GM12878 (cell line): Measurements from ENCODE around the gene CD83. TPM values are rescaled to one million over a fixed set of nuclear protein-coding genes. Genes with fewer than 3 reads are reported as not detected.

Experiments used
- ATAC-seq: fragments of 200-7000 bp; cut with Tn5 transposase; 3 replicates; pipeline ENCODE4 v1.9.1; 2020; ENCODE audit warnings: mild to moderate bottlenecking, moderate library complexity
- BruUV-seq: library from RNA; stranded (reverse); fragments of 400-500 nt; replicated peaks from 2 replicates; lab custom pipeline; 2021; lab: Mats Ljungman, UMichigan
- CTCF ChIA-PET: fragments of 300-600 bp; sonication (Branson Sonifier 250); formaldehyde crosslinking; extraction: SDS; loops from one replicate; lab custom pipeline; 2021; ENCODE audit warnings: inconsistent platforms; lab: Yijun Ruan, JAX
- POLR2A ChIA-PET: fragments of 350-600 bp; formaldehyde crosslinking; extraction: SDS; loops from one replicate; lab custom pipeline; 2021; ENCODE audit warnings: inconsistent platforms; lab: Charles Lee
- RAD21 ChIA-PET: fragments of 300-600 bp; sonication (Branson Sonifier 250); formaldehyde crosslinking; loops from one replicate; lab custom pipeline; 2023; ENCODE audit warnings: antibody characterized with exemption; ENCODE audit not compliant: unreplicated experiment; lab: Charles Lee
- SMC1A ChIA-PET: fragments of 300-600 bp; sonication (Branson Sonifier 250); formaldehyde crosslinking; loops from one replicate; lab custom pipeline; 2023; ENCODE audit not compliant: unreplicated experiment, uncharacterized antibody; lab: Charles Lee
- DNase-seq: peaks from one replicate; pipeline ENCODE4 v3.0.0-alpha.2; 2011; ENCODE audit warnings: low read depth, low spot score
- FAIRE-seq: peaks from 3 replicates; lab custom pipeline; 2011; peaks lifted over from hg19 to GRCh38; lab: Jason Lieb, UNC
- H2AFZ ChIP-seq: 2 replicates; pipeline ENCODE4 v1.6.0; 2011; ENCODE audit warnings: low read depth, low read length, control low read depth; ENCODE audit not compliant: control insufficient read depth
- H3K27ac ChIP-seq: 2 replicates; pipeline ENCODE4 v1.5.1; 2011; ENCODE audit warnings: control low read depth; ENCODE audit not compliant: control insufficient read depth, insufficient read depth
- H3K27me3 ChIP-seq, 2 experiments: replicated peaks in 1 of 2; 2 replicates each; pipeline versions ENCODE4 v1.6.0 to v1.6.1; 2011; ENCODE audit warnings: low read length in 1 of 2; ENCODE audit not compliant: control insufficient read depth in 2 of 2, insufficient read depth in 2 of 2
- H3K36me3 ChIP-seq, 2 experiments: 2 replicates each; pipeline ENCODE4 v1.5.1; 2011; ENCODE audit warnings: low read length in 1 of 2; ENCODE audit not compliant: control insufficient read depth in 2 of 2, insufficient read depth in 2 of 2
- H3K4me1 ChIP-seq: 2 replicates; pipeline ENCODE4 v1.6.1; 2011; ENCODE audit warnings: mild to moderate bottlenecking, low read length, moderate library complexity, mixed read lengths; ENCODE audit not compliant: control insufficient read depth, insufficient read depth
- H3K4me2 ChIP-seq: 2 replicates; pipeline ENCODE4 v1.6.0; 2011; ENCODE audit warnings: control low read depth; ENCODE audit not compliant: control insufficient read depth, insufficient read depth
- H3K4me3 ChIP-seq: fragments of 200-600 bp; sonication (generic); 2 replicates; pipeline ENCODE4 v1.5.1; 2016
- H3K79me2 ChIP-seq: 2 replicates; pipeline ENCODE4 v1.6.0; 2011; ENCODE audit warnings: low read length; ENCODE audit not compliant: control insufficient read depth, insufficient read depth
- H3K9ac ChIP-seq: 2 replicates; pipeline ENCODE4 v1.8.0; 2011; ENCODE audit warnings: low read length, control low read depth, mixed read lengths; ENCODE audit not compliant: control insufficient read depth, insufficient read depth
- H3K9me3 ChIP-seq: replicated peaks from 3 replicates; pipeline ENCODE4 v1.5.1; 2011; ENCODE audit warnings: mild to moderate bottlenecking, low read length; ENCODE audit not compliant: control insufficient read depth, insufficient read depth
- H4K20me1 ChIP-seq: 2 replicates; pipeline ENCODE4 v1.6.0; 2011; ENCODE audit not compliant: control insufficient read depth, insufficient read depth
- ATF7 ChIP-seq: fragments of 450-650 bp; IDR thresholded peaks from 2 replicates; pipeline ENCODE4 v1.6.1; 2016; ENCODE audit warnings: low read depth, mild to moderate bottlenecking
- EP300 ChIP-seq, 2 experiments: fragments of 150-350 bp in 1 of 2; IDR thresholded peaks; 2 replicates each; pipeline ENCODE4 v1.6.1; 2011 to 2012; ENCODE audit warnings: low read depth in 2 of 2, low read length in 2 of 2, borderline replicate concordance in 1 of 2, improper control_type of control experiment in 1 of 2, inconsistent platforms in 1 of 2; ENCODE audit not compliant: control insufficient read depth in 1 of 2
- IKZF2 ChIP-seq, 2 experiments: fragments of 450-650 bp; IDR thresholded peaks; 2 replicates each; pipeline ENCODE4 v1.6.1; 2017; ENCODE audit warnings: mild to moderate bottlenecking in 2 of 2, moderate library complexity in 2 of 2
- KDM1A ChIP-seq: fragments of 200-600 bp; sonication (generic); IDR thresholded peaks from 2 replicates; pipeline ENCODE4 v1.6.1; 2016; ENCODE audit warnings: borderline replicate concordance
- LARP7 ChIP-seq: fragments of 450-650 bp; IDR thresholded peaks from 2 replicates; pipeline ENCODE4 v1.6.1; 2017; ENCODE audit warnings: mild to moderate bottlenecking
- MEF2B ChIP-seq: fragments of 450-650 bp; IDR thresholded peaks from 2 replicates; pipeline ENCODE4 v1.6.1; 2018; ENCODE audit warnings: mild to moderate bottlenecking, moderate library complexity; ENCODE audit not compliant: partially characterized antibody, poor library complexity, severe bottlenecking
- NR2C1 ChIP-seq: fragments of 450-650 bp; IDR thresholded peaks from 2 replicates; pipeline ENCODE4 v1.6.1; 2017; ENCODE audit warnings: antibody characterized with exemption, mild to moderate bottlenecking, moderate library complexity
- RUNX3 ChIP-seq: IDR thresholded peaks from 2 replicates; pipeline ENCODE4 v1.6.1; 2012; ENCODE audit warnings: low read length, inconsistent platforms
- SREBF2 ChIP-seq: IDR thresholded peaks from 2 replicates; pipeline ENCODE4 v1.6.1; 2012; ENCODE audit warnings: mild to moderate bottlenecking, low read length
- STAT1 ChIP-seq: fragments of 450-650 bp; conservative IDR thresholded peaks from 2 replicates; pipeline ENCODE4 v1.6.1; 2014; ENCODE audit warnings: antibody characterized with exemption, mild to moderate bottlenecking
- STAT3 ChIP-seq: IDR thresholded peaks from 2 replicates; pipeline ENCODE4 v1.6.1; 2011; ENCODE audit warnings: low read depth, low read length, improper control_type of control experiment
- YY1 ChIP-seq: IDR thresholded peaks from 2 replicates; pipeline ENCODE4 v1.6.1; 2011; ENCODE audit warnings: low read depth, mild to moderate bottlenecking, low read length
- ZNF622 ChIP-seq: fragments of 450-650 bp; IDR thresholded peaks from 2 replicates; pipeline ENCODE4 v1.6.1; 2017; ENCODE audit warnings: mild to moderate bottlenecking, inconsistent platforms
- WGBS: methylation state at CpG from one replicate; pipeline ENCODE4 v1.1.6; 2016; ENCODE audit warnings: low lambda C conversion rate; ENCODE audit not compliant: insufficient replicate concordance, insufficient coverage; ENCODE audit errors: missing lambda C conversion rate; 5-methylcytosine and 5-hydroxymethylcytosine counted together
- in situ Hi-C: fragments of 300-500 bp; cut with MboI; formaldehyde crosslinking; loops from 9 replicates; pipeline ENCODE4 v1.14.3; 2018; ENCODE audit warnings: mixed read lengths
- intact Hi-C: fragments of 100-400 bp; cut with micrococcal nuclease; formaldehyde crosslinking; loops from one replicate; pipeline ENCODE4 v1.14.2; 2022; ENCODE audit not compliant: unreplicated experiment
- polyA plus RNA-seq, 11 experiments: library from polyadenylated mRNA; depleted of rRNA in 4 of 11; unstranded in 6 of 11; stranded (reverse) in 5 of 11; fragments of >200 nt; fragmentation: Nextera tagmentation in 4 of 11; fragmentation: Illumina TruSeq in 1 of 11; extraction: Ambion mirVana in 4 of 11; extraction: Trizol in 1 of 11; gene quantifications; 1 replicate in 1 of 11; 2 replicates in 10 of 11; pipeline versions ENCODE4 v1.2.1 to v1.2.3, GENCODE V29; 2011 to 2016; ENCODE audit warnings: inconsistent platforms in 2 of 11, missing spikeins in 2 of 11, low read depth in 1 of 11
- total RNA-seq, 4 experiments: library from RNA; depleted of rRNA in 3 of 4; stranded (reverse); fragments of >200 nt in 3 of 4; fragmentation: Illumina TruSeq in 1 of 4; extraction: Trizol in 1 of 4; gene quantifications; 2 replicates each; pipeline versions ENCODE4 v1.2.1 to v1.2.3, GENCODE V29; 2013 to 2021
- TF ChIP-seq, protein P1 (sequence below): fragments of 450-650 bp; formaldehyde crosslinking; IDR thresholded peaks from 2 replicates; pipeline ENCODE4 v1.5.0; 2022; ENCODE audit warnings: mild to moderate bottlenecking, missing genetic modification characterization

CD83 gene
- total and polyA plus RNA-seq, 10 of the 15 experiments (the other 5 are each of a cell fraction or from before 2014, with no cell fraction given) = 76.1 to 174 (median 129) TPM

DNA sequence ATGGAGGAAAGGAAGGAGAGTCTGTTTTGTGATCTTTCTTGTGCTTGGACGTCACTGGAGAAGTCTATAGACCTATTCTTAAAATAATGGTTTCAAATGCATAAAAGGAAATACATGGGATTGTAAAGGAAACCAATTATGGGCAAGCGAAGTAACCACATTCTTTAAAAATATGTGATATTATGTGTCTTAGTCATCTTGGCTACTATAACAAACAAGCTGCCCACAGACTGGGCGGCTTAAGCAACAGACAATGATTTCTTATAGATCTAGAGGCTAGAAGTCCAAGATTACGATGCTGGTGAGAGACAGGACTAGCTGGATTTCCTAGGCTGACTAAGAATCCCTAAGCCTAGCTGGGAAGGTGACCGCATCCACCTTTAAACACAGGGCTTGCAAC is 49.4 kb upstream of the CD83 start:
- Histone ChIP-seq H2AFZ (peak overlapping the region; percentile 23; the same call in 1 of the 2 replicates), H3K4me1 (peaks cover 7% of the 10 kb centered on the region), H3K27ac (no peak overlapping the region), H3K9ac (no peak overlapping the region), H3K4me2 (no peak overlapping the region), H3K4me3 (no peak overlapping the region), H3K79me2 (no peaks in the 10 kb centered on the region), H3K9me3 (no peaks in the 10 kb centered on the region), H3K36me3 (no peaks in the 10 kb centered on the region), H3K27me3 (no peaks in the 10 kb centered on the region), H4K20me1 (no peaks in the 10 kb centered on the region)
- peak; percentile 37 for ATAC-seq
- ChIA-PET SMC1A (interaction anchor here (0.8 to 7.4 kb wide), 19 partner anchors 9 to 273 kb away, joined by 3 to 87 read pairs (median 7); no protein-coding TSS in a partner anchor), POLR2A (interaction anchor here (1.1 to 1.9 kb wide), 2 partner anchors 28 to 56 kb away, joined by 3 to 5 read pairs; no protein-coding TSS in a partner anchor), RAD21 (interaction anchor here (0.7 to 3.9 kb wide), 12 partner anchors 12 to 272 kb away, joined by 3 to 55 read pairs (median 4); no protein-coding TSS in a partner anchor), CTCF (interaction anchor here (0.6 to 8.1 kb wide), 19 partner anchors 11 to 330 kb away, joined by 3 to 194 read pairs (median 6); partner anchors contain the start of gene CD83)
- in situ Hi-C loops = loop anchor here (5.0 kb wide), 1 partner anchor 161 kb away; no protein-coding TSS in a partner anchor
- FAIRE-seq = no peak
- no TSS peak for BruUV-seq
- intact Hi-C loops = loop anchor here (1.0 kb wide), 1 partner anchor 76 kb away; no protein-coding TSS in a partner anchor
- 35% methylated on average over 4 of the region's 5 CpGs for WGBS
- no peak for DNase-seq
- no peak for TF ChIP-seq KDM1A
- 0 out of 4 replicates have a peak, but pooled peaks of 1 of the 2 experiments have one; percentile 32 for TF ChIP-seq IKZF2 (IDR thresholded peaks at IDR 0.05)
- TF ChIP-seq RUNX3 = peak; percentile 27; the same call in 1 of the 2 replicates
- TF ChIP-seq EP300 (IDR thresholded peaks at IDR 0.05; ENCODE audit: borderline replicate concordance in 1 of 2, control insufficient read depth in 1 of 2, low read depth in 2 of 2, low read length in 2 of 2) = 0 out of 4 replicates have a peak, but pooled peaks have one; percentile 19 to 28
- TF ChIP-seq YY1 = no peak

DNA sequence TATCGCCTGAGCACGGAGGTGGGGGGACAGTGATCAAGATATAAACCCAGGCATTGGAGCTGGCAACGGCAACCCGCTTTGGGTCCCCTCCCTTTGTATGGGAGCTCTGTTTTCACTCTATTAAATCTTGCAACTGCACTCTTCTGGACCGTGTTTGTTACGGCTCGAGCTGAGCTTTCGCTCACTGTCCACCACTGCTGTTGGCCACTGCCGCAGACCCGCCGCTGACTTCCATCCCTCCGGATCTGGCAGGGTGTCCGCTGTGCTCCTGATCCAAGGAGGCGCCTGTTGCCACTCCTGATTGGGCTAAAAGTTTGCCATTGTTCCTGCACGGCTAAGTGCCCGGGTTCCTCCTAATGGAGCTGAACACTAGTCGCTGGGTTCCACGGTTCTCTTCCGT is 48.9 kb upstream of the CD83 start:
- no peak overlapping the region for H3K4me2 ChIP-seq
- no peak for FAIRE-seq
- H4K20me1 ChIP-seq = no peaks in the 10 kb centered on the region
- BruUV-seq = no TSS peak
- no peak overlapping the region for H2AFZ ChIP-seq
- H3K4me1 ChIP-seq = peaks cover 9% of the 10 kb centered on the region
- 74% methylated on average over 18 of the region's 19 CpGs for WGBS
- ChIA-PET POLR2A (interaction anchor here (1.1 kb wide), 1 partner anchor 27 kb away, joined by 3 read pairs; no protein-coding TSS in a partner anchor), RAD21 (interaction anchor here (0.8 to 3.9 kb wide), 11 partner anchors 11 to 273 kb away, joined by 3 to 55 read pairs (median 5); no protein-coding TSS in a partner anchor), SMC1A (interaction anchor here (0.8 to 7.4 kb wide), 16 partner anchors 8 to 273 kb away, joined by 3 to 87 read pairs (median 8); no protein-coding TSS in a partner anchor), CTCF (interaction anchor here (0.8 to 8.1 kb wide), 16 partner anchors 10 to 157 kb away, joined by 3 to 194 read pairs (median 10); partner anchors contain the start of gene CD83)
- DNase-seq = no peak
- in situ Hi-C loops = loop anchor here (5.0 kb wide), 1 partner anchor 161 kb away; no protein-coding TSS in a partner anchor
- H3K27ac ChIP-seq = no peak overlapping the region
- no peak for ATAC-seq
- intact Hi-C loops = loop anchor here (1.0 kb wide), 1 partner anchor 76 kb away; no protein-coding TSS in a partner anchor
- no peak overlapping the region for H3K9ac ChIP-seq
- H3K4me3 ChIP-seq = no peak overlapping the region
- H3K27me3 ChIP-seq = no peaks in the 10 kb centered on the region
- no peaks in the 10 kb centered on the region for H3K36me3 ChIP-seq
- H3K9me3 ChIP-seq = no peaks in the 10 kb centered on the region
- H3K79me2 ChIP-seq = no peaks in the 10 kb centered on the region
- TF ChIP-seq MEF2B = no peak
- no peak for TF ChIP-seq SREBF2
- no peak for TF ChIP-seq ZNF622
- TF ChIP-seq LARP7 = no peak
- no peak for TF ChIP-seq NR2C1
- TF ChIP-seq, protein P1, sequence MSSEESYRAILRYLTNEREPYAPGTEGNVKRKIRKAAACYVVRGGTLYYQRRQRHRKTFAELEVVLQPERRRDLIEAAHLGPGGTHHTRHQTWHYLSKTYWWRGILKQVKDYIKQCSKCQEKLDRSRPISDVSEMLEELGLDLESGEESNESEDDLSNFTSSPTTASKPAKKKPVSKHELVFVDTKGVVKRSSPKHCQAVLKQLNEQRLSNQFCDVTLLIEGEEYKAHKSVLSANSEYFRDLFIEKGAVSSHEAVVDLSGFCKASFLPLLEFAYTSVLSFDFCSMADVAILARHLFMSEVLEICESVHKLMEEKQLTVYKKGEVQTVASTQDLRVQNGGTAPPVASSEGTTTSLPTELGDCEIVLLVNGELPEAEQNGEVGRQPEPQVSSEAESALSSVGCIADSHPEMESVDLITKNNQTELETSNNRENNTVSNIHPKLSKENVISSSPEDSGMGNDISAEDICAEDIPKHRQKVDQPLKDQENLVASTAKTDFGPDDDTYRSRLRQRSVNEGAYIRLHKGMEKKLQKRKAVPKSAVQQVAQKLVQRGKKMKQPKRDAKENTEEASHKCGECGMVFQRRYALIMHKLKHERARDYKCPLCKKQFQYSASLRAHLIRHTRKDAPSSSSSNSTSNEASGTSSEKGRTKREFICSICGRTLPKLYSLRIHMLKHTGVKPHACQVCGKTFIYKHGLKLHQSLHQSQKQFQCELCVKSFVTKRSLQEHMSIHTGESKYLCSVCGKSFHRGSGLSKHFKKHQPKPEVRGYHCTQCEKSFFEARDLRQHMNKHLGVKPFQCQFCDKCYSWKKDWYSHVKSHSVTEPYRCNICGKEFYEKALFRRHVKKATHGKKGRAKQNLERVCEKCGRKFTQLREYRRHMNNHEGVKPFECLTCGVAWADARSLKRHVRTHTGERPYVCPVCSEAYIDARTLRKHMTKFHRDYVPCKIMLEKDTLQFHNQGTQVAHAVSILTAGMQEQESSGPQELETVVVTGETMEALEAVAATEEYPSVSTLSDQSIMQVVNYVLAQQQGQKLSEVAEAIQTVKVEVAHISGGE (CRISPR knock-in tag) = no peak
- no peak for TF ChIP-seq ATF7
- no peak for TF ChIP-seq STAT1
- TF ChIP-seq STAT3 = no peak
